K562 (cell line): ENCODE measurements around the gene CALB2. TPM values are rescaled to one million over a fixed set of nuclear protein-coding genes. Genes with fewer than 3 reads are reported as not detected.

ENCODE experiments used
- ATAC-seq: fragments of 200-7000 bp; cut with Tn5 transposase; 3 replicates; pipeline ENCODE4 v1.9.1; 2020; ENCODE audit warnings: moderate library complexity
- BruUV-seq: library from RNA; stranded (reverse); fragments of 400-500 nt; replicated peaks from 2 replicates; lab custom pipeline; 2021; lab: Mats Ljungman, UMichigan
- CTCF ChIA-PET: fragments of 300-600 bp; formaldehyde crosslinking; extraction: SDS; loops from one replicate; lab custom pipeline; 2021; ENCODE audit warnings: low intra/inter-chr PET ratio; lab: Yijun Ruan, JAX
- POLR2A ChIA-PET: fragments of 300-600, 350-650 bp; sonication (Branson Sonifier 250); formaldehyde crosslinking; extraction: SDS; loops from one replicate; lab custom pipeline; 2021; ENCODE audit warnings: antibody characterized with exemption, inconsistent platforms; lab: Yijun Ruan, JAX
- DNase-seq, 4 experiments: peaks; one replicate each; pipeline versions ENCODE4 v3.0.0 to v3.0.0-alpha.2; 2011 to 2018; ENCODE audit warnings: low spot score in 3 of 4, mixed read lengths in 3 of 4; ENCODE audit errors: extremely low read depth in 1 of 4
- FAIRE-seq: peaks from 2 replicates; lab custom pipeline; 2011; peaks lifted over from hg19 to GRCh38; lab: Jason Lieb, UNC
- H2AFZ ChIP-seq: 2 replicates; pipeline ENCODE4 v1.6.0; 2011; ENCODE audit warnings: low read depth, low read length, control low read depth, inconsistent platforms
- H3K27ac ChIP-seq: fragments of 200-600 bp; 3 replicates; pipeline ENCODE4 v1.8.0; 2011; ENCODE audit warnings: low read depth, mild to moderate bottlenecking, control low read depth, inconsistent platforms, low read length, moderate library complexity, mixed read lengths; ENCODE audit errors: extremely low read depth
- H3K27me3 ChIP-seq, 2 experiments: fragments of 300-600 bp in 1 of 2; 2 replicates in 1 of 2; 3 replicates in 1 of 2; pipeline versions ENCODE4 v1.6.0 to v1.8.0; 2011; ENCODE audit warnings: inconsistent platforms in 2 of 2, low read length in 2 of 2, mild to moderate bottlenecking in 1 of 2, mixed read lengths in 1 of 2, moderate library complexity in 1 of 2; ENCODE audit not compliant: control insufficient read depth in 2 of 2, insufficient read depth in 2 of 2
- H3K36me3 ChIP-seq: fragments of 300-600 bp; 3 replicates; pipeline ENCODE4 v1.8.0; 2011; ENCODE audit warnings: mild to moderate bottlenecking, low read length, inconsistent platforms; ENCODE audit not compliant: control insufficient read depth, insufficient read depth
- H3K4me1 ChIP-seq, 2 experiments: fragments of 200-600 bp in 1 of 2; replicated peaks in 1 of 2; 2 replicates in 1 of 2; 3 replicates in 1 of 2; pipeline versions ENCODE4 v1.5.1 to v1.8.0; 2011; ENCODE audit warnings: inconsistent platforms in 2 of 2, low read length in 2 of 2, mild to moderate bottlenecking in 1 of 2, mixed read lengths in 1 of 2, moderate library complexity in 1 of 2; ENCODE audit not compliant: control insufficient read depth in 2 of 2, insufficient read depth in 2 of 2
- H3K4me2 ChIP-seq: 2 replicates; pipeline ENCODE4 v1.6.1; 2011; ENCODE audit warnings: low read length, control low read depth, inconsistent platforms, mixed read lengths; ENCODE audit not compliant: insufficient read depth
- H3K4me3 ChIP-seq: fragments of 200-600 bp; sonication (generic), shearing (Covaris generic); 2 replicates; pipeline ENCODE4 v1.5.1; 2016; ENCODE audit warnings: control low read depth, inconsistent platforms
- H3K79me2 ChIP-seq: fragments of 200-600 bp; 3 replicates; pipeline ENCODE4 v1.8.0; 2011; ENCODE audit warnings: low read length, inconsistent platforms; ENCODE audit not compliant: control insufficient read depth, insufficient read depth
- H3K9ac ChIP-seq, 2 experiments: 2 replicates each; pipeline versions ENCODE4 v1.6.0 to v1.6.1; 2011; ENCODE audit warnings: low read depth in 2 of 2, low read length in 2 of 2, control low read depth in 1 of 2, inconsistent platforms in 1 of 2, mild to moderate bottlenecking in 1 of 2, mixed read lengths in 1 of 2; ENCODE audit not compliant: insufficient read depth in 1 of 2
- H3K9me1 ChIP-seq: one replicate; pipeline ENCODE4 v1.6.0; 2011; ENCODE audit warnings: inconsistent platforms, mild to moderate bottlenecking, low read length, moderate library complexity; ENCODE audit not compliant: control insufficient read depth, insufficient read depth
- H3K9me3 ChIP-seq: replicated peaks from 2 replicates; pipeline ENCODE4 v1.5.1; 2011; ENCODE audit warnings: low read depth, low read length, inconsistent platforms; ENCODE audit not compliant: control insufficient read depth, insufficient read depth
- H4K20me1 ChIP-seq: replicated peaks from 2 replicates; pipeline ENCODE4 v1.6.1; 2011; ENCODE audit warnings: low read length, inconsistent platforms, mixed read lengths; ENCODE audit not compliant: control insufficient read depth, insufficient read depth
- ARID1B ChIP-seq: fragments of 450-650 bp; IDR thresholded peaks from 2 replicates; pipeline ENCODE4 v1.6.1; 2016; ENCODE audit warnings: antibody characterized with exemption, mild to moderate bottlenecking, inconsistent platforms
- BCOR ChIP-seq: fragments of 450-650 bp; IDR thresholded peaks from 2 replicates; pipeline ENCODE4 v1.6.1; 2016
- BHLHE40 ChIP-seq: IDR thresholded peaks from 2 replicates; pipeline ENCODE4 v1.6.1; 2011; ENCODE audit warnings: low read length, improper control_type of control experiment
- CBX8 ChIP-seq: fragments of 200-600 bp; sonication (generic); IDR thresholded peaks from 2 replicates; pipeline ENCODE4 v1.6.1; 2012; ENCODE audit warnings: borderline replicate concordance, mixed run types, low read depth, mild to moderate bottlenecking, moderate library complexity, mixed read lengths, low read length, control low read depth, inconsistent platforms; ENCODE audit not compliant: poor library complexity, severe bottlenecking; ENCODE audit errors: extremely low read depth
- CCNT2 ChIP-seq: IDR thresholded peaks from 2 replicates; pipeline ENCODE4 v1.6.1; 2011; ENCODE audit warnings: borderline replicate concordance, low read depth, mild to moderate bottlenecking, moderate library complexity, mixed read lengths, low read length; ENCODE audit not compliant: insufficient read length; ENCODE audit errors: extremely low read depth
- ESRRB ChIP-seq: fragments of 250-450 bp; sonication (Bioruptor Pico); IDR thresholded peaks from 2 replicates; pipeline ENCODE4 v1.5.0; 2020; ENCODE audit warnings: mild to moderate bottlenecking, moderate library complexity, borderline replicate concordance
- FOXK2 ChIP-seq, 2 experiments: fragments of 450-650 bp; IDR thresholded peaks in 1 of 2; conservative IDR thresholded peaks in 1 of 2; 2 replicates each; pipeline ENCODE4 v1.6.1; 2016; ENCODE audit warnings: low read depth in 2 of 2, mild to moderate bottlenecking in 1 of 2
- FUS ChIP-seq: fragments of 200-400 bp; formaldehyde crosslinking; optimal IDR thresholded peaks from 2 replicates; pipeline ENCODE3; 2017; ENCODE audit warnings: low read depth, low read length
- HDAC2 ChIP-seq: fragments of 450-650 bp; IDR thresholded peaks from 2 replicates; pipeline ENCODE4 v1.6.1; 2016; ENCODE audit warnings: mild to moderate bottlenecking
- NFIC ChIP-seq: fragments of 450-650 bp; IDR thresholded peaks from 2 replicates; pipeline ENCODE4 v1.6.1; 2017; ENCODE audit warnings: mild to moderate bottlenecking, inconsistent platforms
- RBM15 ChIP-seq: fragments of 200-400 bp; formaldehyde crosslinking; IDR thresholded peaks from 2 replicates; pipeline ENCODE4 v1.6.1; 2018; ENCODE audit warnings: mild to moderate bottlenecking, low read length, moderate library complexity; ENCODE audit not compliant: insufficient read depth
- TCF3 ChIP-seq: sonication (generic); formaldehyde crosslinking; IDR thresholded peaks from 2 replicates; pipeline ENCODE4 v1.4.0; 2020; ENCODE audit warnings: mild to moderate bottlenecking, missing genetic modification reagents
- TEAD2 ChIP-seq: fragments of 450-650 bp; IDR thresholded peaks from 2 replicates; pipeline ENCODE4 v1.6.1; 2016; ENCODE audit warnings: missing genetic modification characterization, control low read depth, missing compliant biosample characterization
- THRB ChIP-seq: fragments of 450-650 bp; formaldehyde crosslinking; conservative IDR thresholded peaks from 2 replicates; pipeline ENCODE4 v1.4.0; 2022; ENCODE audit warnings: mild to moderate bottlenecking, missing genetic modification characterization
- ZBED1 ChIP-seq: IDR thresholded peaks from 2 replicates; pipeline ENCODE4 v1.6.1; 2014
- ZBTB8A ChIP-seq: fragments of 450-650 bp; IDR thresholded peaks from 2 replicates; pipeline ENCODE4 v1.6.1; 2018; ENCODE audit warnings: mild to moderate bottlenecking, moderate library complexity; ENCODE audit not compliant: partially characterized antibody
- ZNF23 ChIP-seq: fragments of 250-450 bp; sonication (Bioruptor Pico); IDR thresholded peaks from 2 replicates; pipeline ENCODE4 v1.4.0; 2020; ENCODE audit warnings: mild to moderate bottlenecking
- ZNF592 ChIP-seq: fragments of 450-650 bp; IDR thresholded peaks from 2 replicates; pipeline ENCODE4 v1.6.1; 2017; ENCODE audit warnings: antibody characterized with exemption, mild to moderate bottlenecking
- WGBS: fragments of 100-300 bp; shearing (Covaris generic); methylation state at CpG from one replicate; pipeline ENCODE4 v1.1.6; 2016; ENCODE audit warnings: low coverage, mixed read lengths; ENCODE audit not compliant: insufficient coverage; ENCODE audit errors: missing lambda C conversion rate; 5-methylcytosine and 5-hydroxymethylcytosine counted together
- in situ Hi-C: fragments of 300-500 bp; cut with MboI; formaldehyde crosslinking; loops from 4 replicates; pipeline ENCODE4 v1.15.0; 2018; ENCODE audit warnings: inconsistent platforms, mixed read lengths
- intact Hi-C: fragments of 100-400 bp; cut with micrococcal nuclease; formaldehyde crosslinking; loops from 2 replicates; pipeline ENCODE4 v1.14.2; 2022
- polyA plus RNA-seq, 8 experiments: library from polyadenylated mRNA; depleted of rRNA in 4 of 8; stranded (reverse) in 5 of 8; unstranded in 3 of 8; fragments of >200 nt; fragmentation: Nextera tagmentation in 2 of 8; fragmentation: Illumina TruSeq in 1 of 8; extraction: Ambion mirVana in 2 of 8; extraction: Trizol in 1 of 8; gene quantifications; 2 replicates each; pipeline versions ENCODE4 v1.2.1 to v1.2.3, GENCODE V29; 2011 to 2014; ENCODE audit warnings: inconsistent platforms in 1 of 8, missing spikeins in 1 of 8
- total RNA-seq, 7 experiments: library from RNA; depleted of rRNA in 6 of 7; stranded (reverse); fragments of >200 nt in 6 of 7; fragmentation: Illumina TruSeq in 2 of 7; extraction: Trizol in 2 of 7; gene quantifications; 2 replicates each; pipeline versions ENCODE4 v1.2.1 to v1.2.3, GENCODE V29; 2011 to 2021; ENCODE audit warnings: low replicate concordance in 1 of 7

Gene CALB2
- total and polyA plus RNA-seq, 9 of the 15 experiments (the other 6 are each of a cell fraction or from before 2014, with no cell fraction given) = not detected

GRCh38 chr16:71352466-71352865, 6.1 kb upstream of the CALB2 start:
- Histone ChIP-seq H3K4me2 (no peak overlapping the region), H3K9me1 (no peaks in the 10 kb centered on the region), H3K27me3 (peaks cover 6 to 50% of the 10 kb centered on the region in 2 experiments), H3K4me3 (no peak overlapping the region), H3K79me2 (no peaks in the 10 kb centered on the region), H4K20me1 (peaks cover 11% of the 10 kb centered on the region), H3K9ac (no peak overlapping the region), H3K36me3 (no peaks in the 10 kb centered on the region), H2AFZ (no peak overlapping the region), H3K9me3 (no peaks in the 10 kb centered on the region), H3K4me1 (no peaks in the 10 kb centered on the region), H3K27ac (no peak overlapping the region)
- ATAC-seq = no peak
- POLR2A ChIA-PET = no interaction called here
- no peak for DNase-seq
- intact Hi-C loops = no loop called here
- BruUV-seq = no TSS peak
- TF ChIP-seq BCOR (no peak), NFIC (no peak), TEAD2 (tag) (no peak), ESRRB (CRISPR knock-in tag) (no peak), FOXK2 (conservative IDR thresholded peaks at IDR 0.05 in 1 of 2, IDR thresholded peaks at IDR 0.05 in 1 of 2; ENCODE audit: low read depth in 2 of 2) (no peak), CCNT2 (no peak), TCF3 (CRISPR knock-in tag) (no peak), ZBTB8A (no peak), THRB (CRISPR knock-in tag) (no peak), ZNF592 (no peak), HDAC2 (no peak), BHLHE40 (no peak), CBX8 (no peak), ZNF23 (CRISPR knock-in tag) (no peak), ZBED1 (no peak), RBM15 (no peak), ARID1B (no peak), FUS (no peak)
- 0% methylated on average over 3 of the region's 3 CpGs for WGBS
- CTCF ChIA-PET = no interaction called here
- FAIRE-seq = no peak
- in situ Hi-C loops = no loop called here
